Measurements from ENCODE around the gene RAD51D. TPM values are rescaled to one million over a fixed set of nuclear protein-coding genes. Genes with fewer than 3 reads are reported as not detected.

Gene RAD51D
- total and polyA plus RNA-seq, 2 donors (not counting 3 experiments of a cell fraction or from before 2014, with no cell fraction given), result 15.5 to 27.9 TPM

GRCh38 chr17:35097776-35098175 is 21.9 kb downstream of the RAD51D start:
- Histone ChIP-seq H3K9me1 (replicated peaks; ENCODE audit: control insufficient read depth, extremely low read depth, insufficient read depth, low read length) (no peaks in the 10 kb centered on the region), H4K20me1 (replicated peaks; ENCODE audit: control insufficient read depth, extremely low read depth, insufficient read depth, low read length) (no peaks in the 10 kb centered on the region), H2AFZ (ENCODE audit: low read depth, low read length) (no peak overlapping the region), H3K9ac (replicated peaks; ENCODE audit: extremely low read depth, insufficient read depth, low read length) (no peak overlapping the region), H3K27me3 (ENCODE audit: control insufficient read depth in 2 of 2, insufficient read depth in 2 of 2, low read length in 2 of 2) (no peaks in the 10 kb centered on the region), H3K4me3 (replicated peaks in 1 of 3; ENCODE audit: insufficient read depth in 1 of 3, low read depth in 1 of 3, low read length in 3 of 3) (no peak overlapping the region), H3K27ac (ENCODE audit: insufficient read depth, low read depth, low read length) (no peak overlapping the region), H3K4me2 (ENCODE audit: insufficient read depth, low read length) (no peak overlapping the region), H3K9me3 (replicated peaks; ENCODE audit: control insufficient read depth, insufficient read depth, low read length) (no peaks in the 10 kb centered on the region), H3K79me2 (ENCODE audit: control insufficient read depth, insufficient read depth, low read length) (no peaks in the 10 kb centered on the region), H3K4me1 (ENCODE audit: control insufficient read depth, extremely low read depth, insufficient read depth, low read length) (no peaks in the 10 kb centered on the region), H3K36me3 (ENCODE audit: control insufficient read depth in 2 of 2, extremely low read depth in 1 of 2, insufficient read depth in 2 of 2, low read length in 2 of 2) (peaks cover 0 to 6% of the 10 kb centered on the region in 2 experiments)
- BruUV-seq (replicated peaks), result no TSS peak
- no peak for TF ChIP-seq POLR2AphosphoS5 (IDR thresholded peaks at IDR 0.05; ENCODE audit: insufficient read depth, low read depth, low read length)
- no peak for TF ChIP-seq POLR2A (IDR thresholded peaks at IDR 0.05; ENCODE audit: low read depth, low read length)
- no peak for TF ChIP-seq JUN (IDR thresholded peaks at IDR 0.05; ENCODE audit: borderline replicate concordance, insufficient read depth, insufficient read length, low read depth)
- no peak for TF ChIP-seq EZH2 (IDR thresholded peaks at IDR 0.05; ENCODE audit: borderline replicate concordance, low read depth, low read length, severe bottlenecking)
- no peak for TF ChIP-seq GATA2 (IDR thresholded peaks at IDR 0.05; ENCODE audit: insufficient read depth, insufficient read length, low read depth, low read length)
- TF ChIP-seq FOS (IDR thresholded peaks at IDR 0.05; ENCODE audit: borderline replicate concordance, insufficient read depth, low read length), result no peak
- TF ChIP-seq, protein P1, sequence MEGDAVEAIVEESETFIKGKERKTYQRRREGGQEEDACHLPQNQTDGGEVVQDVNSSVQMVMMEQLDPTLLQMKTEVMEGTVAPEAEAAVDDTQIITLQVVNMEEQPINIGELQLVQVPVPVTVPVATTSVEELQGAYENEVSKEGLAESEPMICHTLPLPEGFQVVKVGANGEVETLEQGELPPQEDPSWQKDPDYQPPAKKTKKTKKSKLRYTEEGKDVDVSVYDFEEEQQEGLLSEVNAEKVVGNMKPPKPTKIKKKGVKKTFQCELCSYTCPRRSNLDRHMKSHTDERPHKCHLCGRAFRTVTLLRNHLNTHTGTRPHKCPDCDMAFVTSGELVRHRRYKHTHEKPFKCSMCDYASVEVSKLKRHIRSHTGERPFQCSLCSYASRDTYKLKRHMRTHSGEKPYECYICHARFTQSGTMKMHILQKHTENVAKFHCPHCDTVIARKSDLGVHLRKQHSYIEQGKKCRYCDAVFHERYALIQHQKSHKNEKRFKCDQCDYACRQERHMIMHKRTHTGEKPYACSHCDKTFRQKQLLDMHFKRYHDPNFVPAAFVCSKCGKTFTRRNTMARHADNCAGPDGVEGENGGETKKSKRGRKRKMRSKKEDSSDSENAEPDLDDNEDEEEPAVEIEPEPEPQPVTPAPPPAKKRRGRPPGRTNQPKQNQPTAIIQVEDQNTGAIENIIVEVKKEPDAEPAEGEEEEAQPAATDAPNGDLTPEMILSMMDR (IDR thresholded peaks at IDR 0.05; ENCODE audit: extremely low read depth in 1 of 2, insufficient read depth in 1 of 2, low read depth in 1 of 2, low read length in 2 of 2), result no peak
- TF ChIP-seq, protein P2, sequence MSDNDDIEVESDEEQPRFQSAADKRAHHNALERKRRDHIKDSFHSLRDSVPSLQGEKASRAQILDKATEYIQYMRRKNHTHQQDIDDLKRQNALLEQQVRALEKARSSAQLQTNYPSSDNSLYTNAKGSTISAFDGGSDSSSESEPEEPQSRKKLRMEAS (IDR thresholded peaks at IDR 0.05; ENCODE audit: insufficient read depth, insufficient read length), result no peak
- TF ChIP-seq MYC (IDR thresholded peaks at IDR 0.05; ENCODE audit: low read depth, low read length), result no peak
- intact Hi-C loops (cut with micrococcal nuclease), result no loop called here
- DNase-seq (ENCODE audit: low read depth, low spot score) (no peak), FAIRE-seq (no peak)
- dilution Hi-C loops (cut with MboI; ENCODE audit: extremely low pct_ligation_motif_present, low sequenced_read_pairs), result no loop called here
- ChIA-PET POLR2A (no interaction called here), CTCF (interaction anchor here (1.3 kb wide), 1 partner anchor 8 kb away, joined by 5 read pairs; no protein-coding TSS in a partner anchor)

Data from endothelial cell of umbilical vein (primary cell).